ENCODE data around the gene MOB2.

The MOB2 gene

GRCh38 chr11:1485504-1485885 is 1.1 kb downstream of the MOB2 start:
- no peak for TF ChIP-seq CTCF (IDR thresholded peaks at IDR 0.05; ENCODE audit: control insufficient read depth, extremely low read depth, insufficient read depth)
- DNase-seq (ENCODE audit: low read depth), result no peak
- H3K4me3 ChIP-seq (ENCODE audit: low read depth, low read length), result no peak overlapping the region

GRCh38 chr11:1484695-1485503 is 1.7 kb downstream of the MOB2 start:
- no peak for DNase-seq (ENCODE audit: low read depth)
- TF ChIP-seq CTCF (IDR thresholded peaks at IDR 0.05; ENCODE audit: control insufficient read depth, extremely low read depth, insufficient read depth), result no peak
- no peak overlapping the region for H3K4me3 ChIP-seq (ENCODE audit: low read depth, low read length)

- no peak for TF ChIP-seq CTCF (IDR thresholded peaks at IDR 0.05; ENCODE audit: control insufficient read depth, extremely low read depth, insufficient read depth)
- H3K4me3 ChIP-seq (ENCODE audit: low read depth, low read length), result no peak overlapping the region
- no peak for DNase-seq (ENCODE audit: low read depth)
These were observed 2.4 kb downstream of the MOB2 start for GRCh38 chr11:1484061-1484671.

- no peak overlapping the region for H3K4me3 ChIP-seq (ENCODE audit: low read depth, low read length)
- no peak for DNase-seq (ENCODE audit: low read depth)
These were observed 3.1 kb downstream of the MOB2 start for GRCh38 chr11:1483445-1483961.

GRCh38 chr11:1482581-1483444 is 3.8 kb downstream of the MOB2 start:
- DNase-seq (ENCODE audit: low read depth), result no peak
- TF ChIP-seq CTCF (IDR thresholded peaks at IDR 0.05; ENCODE audit: control insufficient read depth, extremely low read depth, insufficient read depth), result no peak
- no peak overlapping the region for H3K4me3 ChIP-seq (ENCODE audit: low read depth, low read length)

More at GRCh38 chr11:1483445-1483961, 3.1 kb downstream of the MOB2 start:
- TF ChIP-seq CTCF (IDR thresholded peaks at IDR 0.05; ENCODE audit: control insufficient read depth, extremely low read depth, insufficient read depth), result no peak

GRCh38 chr11:1481861-1482441 is 4.6 kb downstream of the MOB2 start:
- H3K4me3 ChIP-seq (ENCODE audit: low read depth, low read length), result no peak overlapping the region
- no peak for TF ChIP-seq CTCF (IDR thresholded peaks at IDR 0.05; ENCODE audit: control insufficient read depth, extremely low read depth, insufficient read depth)
- DNase-seq (ENCODE audit: low read depth), result no peak
